ENCODE measurements around the gene ACOXL.
A peak's percentile ranks its signal among the peaks of the same experiment; 100 is the strongest.

Gene ACOXL

DNA sequence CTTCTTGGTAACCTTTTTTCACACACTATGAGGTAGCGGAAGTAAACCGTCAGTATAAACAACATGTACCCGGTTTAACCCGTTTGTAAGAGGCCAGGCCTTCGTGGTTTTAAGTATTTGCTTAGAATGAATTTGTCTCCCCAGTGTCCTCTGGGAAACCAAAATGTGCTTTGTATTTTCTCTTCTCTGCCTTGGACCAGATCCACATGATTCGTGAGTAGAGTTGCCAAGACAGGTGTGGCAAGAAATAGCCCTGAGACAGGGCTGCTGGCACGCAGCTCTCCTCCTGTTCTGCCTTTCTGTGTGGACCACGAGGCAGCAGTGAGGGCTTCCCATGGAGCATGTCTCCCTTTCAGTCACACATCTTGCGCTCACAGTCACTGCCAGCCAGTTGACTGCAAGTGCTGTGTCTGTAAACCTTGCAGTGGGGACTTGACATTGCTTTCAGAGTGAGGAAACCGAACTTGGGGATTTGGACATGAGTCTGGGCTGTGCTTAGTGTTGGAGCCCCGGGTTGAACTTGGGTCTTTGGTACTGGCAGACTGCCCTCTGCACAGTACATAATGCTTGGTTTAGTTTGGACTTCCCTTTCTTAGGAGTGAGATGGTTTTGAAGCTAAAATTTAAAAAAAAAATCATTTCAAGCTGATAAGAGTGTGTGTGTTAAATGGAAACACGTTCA is 407.4 kb downstream of the ACOXL start (continued):
- TF ChIP-seq, protein P1, sequence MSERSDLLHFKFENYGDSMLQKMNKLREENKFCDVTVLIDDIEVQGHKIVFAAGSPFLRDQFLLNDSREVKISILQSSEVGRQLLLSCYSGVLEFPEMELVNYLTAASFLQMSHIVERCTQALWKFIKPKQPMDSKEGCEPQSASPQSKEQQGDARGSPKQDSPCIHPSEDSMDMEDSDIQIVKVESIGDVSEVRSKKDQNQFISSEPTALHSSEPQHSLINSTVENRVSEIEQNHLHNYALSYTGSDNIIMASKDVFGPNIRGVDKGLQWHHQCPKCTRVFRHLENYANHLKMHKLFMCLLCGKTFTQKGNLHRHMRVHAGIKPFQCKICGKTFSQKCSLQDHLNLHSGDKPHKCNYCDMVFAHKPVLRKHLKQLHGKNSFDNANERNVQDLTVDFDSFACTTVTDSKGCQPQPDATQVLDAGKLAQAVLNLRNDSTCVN (tag by site-specific recombination; optimal IDR thresholded peaks at IDR 0.05): no peak

DNA sequence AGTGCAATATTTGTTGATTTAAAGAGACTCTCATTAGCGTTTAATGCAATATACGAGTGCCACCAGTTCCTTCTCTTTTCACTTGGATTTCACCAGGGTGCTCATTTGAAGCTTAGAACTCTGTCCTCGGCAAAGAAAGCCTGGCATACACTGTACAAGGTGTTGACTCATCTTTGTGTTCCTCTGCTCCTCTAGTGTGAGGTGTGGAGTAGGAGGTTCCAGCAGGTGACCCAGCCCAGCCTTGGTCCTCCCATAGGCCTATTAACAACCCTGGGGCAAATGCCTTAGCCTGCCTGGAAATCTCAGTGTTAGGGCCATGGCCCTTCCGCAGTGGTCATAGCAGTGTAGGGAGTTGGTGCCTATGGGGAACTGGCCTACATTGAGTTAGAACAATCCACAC is 408.4 kb downstream of the ACOXL start:
- Histone ChIP-seq H3K36me3 (ENCODE audit: control insufficient read depth in 2 of 2, insufficient read depth in 1 of 2, low read length in 2 of 2) (peaks cover 11 to 76% of the 10 kb centered on the region in 2 experiments; a peak in 2 of 3 replicates), H3K27ac (ENCODE audit: extremely low read depth, low read depth, low read length) (no peak overlapping the region), H3K4me1 (ENCODE audit: control insufficient read depth, insufficient read depth, low read length) (peaks cover 32% of the 10 kb centered on the region), H3K4me3 (ENCODE audit: low read depth, low read length) (no peak overlapping the region), H3K9me3 (ENCODE audit: control insufficient read depth, insufficient read depth, low read depth, low read length) (no peaks in the 10 kb centered on the region)
- TF ChIP-seq ZNF2 (tag by site-specific recombination; IDR thresholded peaks at IDR 0.05) (no peak), ZNF843 (tag by site-specific recombination; IDR thresholded peaks at IDR 0.05) (no peak), ZNF155 (tag by site-specific recombination; IDR thresholded peaks at IDR 0.05) (no peak), GLI4 (tag by site-specific recombination; IDR thresholded peaks at IDR 0.05) (no peak), ZBTB21 (tag by site-specific recombination; IDR thresholded peaks at IDR 0.05) (no peak), ZNF621 (tag by site-specific recombination; IDR thresholded peaks at IDR 0.05) (no peak), ZNF530 (tag by site-specific recombination; IDR thresholded peaks at IDR 0.05; ENCODE audit: low read depth) (no peak)
- CTCF ChIA-PET: no interaction called here
- POLR2A ChIA-PET: no interaction called here

DNA sequence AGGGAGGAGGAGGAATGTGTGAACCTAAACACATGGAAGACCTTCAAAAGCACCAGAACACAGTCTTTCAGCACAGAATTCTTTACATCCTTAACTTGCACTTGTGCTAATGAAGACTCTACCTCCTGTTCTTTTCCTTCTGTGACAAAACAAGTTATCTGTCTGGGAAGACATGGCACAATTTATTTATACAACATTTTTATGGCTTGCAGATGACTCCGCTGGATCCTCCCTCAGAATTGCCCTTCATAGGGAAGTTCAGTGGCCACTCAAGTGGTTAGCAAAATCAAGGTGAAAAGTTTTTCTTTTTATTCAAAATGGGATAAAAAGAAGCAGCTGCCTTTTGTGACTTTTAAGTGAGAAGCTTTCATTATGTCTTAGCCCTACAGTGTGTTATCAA is 409.7 kb downstream of the ACOXL start:
- Histone ChIP-seq H3K4me3 (ENCODE audit: low read depth, low read length) (no peak overlapping the region), H3K4me1 (ENCODE audit: control insufficient read depth, insufficient read depth, low read length) (peaks cover 39% of the 10 kb centered on the region), H3K36me3 (ENCODE audit: control insufficient read depth in 2 of 2, insufficient read depth in 1 of 2, low read length in 2 of 2) (peaks cover 11 to 63% of the 10 kb centered on the region in 2 experiments; a peak in 2 of 3 replicates), H3K9me3 (ENCODE audit: control insufficient read depth, insufficient read depth, low read depth, low read length) (no peaks in the 10 kb centered on the region), H3K27ac (ENCODE audit: extremely low read depth, low read depth, low read length) (no peak overlapping the region)
- TF ChIP-seq, protein P2, sequence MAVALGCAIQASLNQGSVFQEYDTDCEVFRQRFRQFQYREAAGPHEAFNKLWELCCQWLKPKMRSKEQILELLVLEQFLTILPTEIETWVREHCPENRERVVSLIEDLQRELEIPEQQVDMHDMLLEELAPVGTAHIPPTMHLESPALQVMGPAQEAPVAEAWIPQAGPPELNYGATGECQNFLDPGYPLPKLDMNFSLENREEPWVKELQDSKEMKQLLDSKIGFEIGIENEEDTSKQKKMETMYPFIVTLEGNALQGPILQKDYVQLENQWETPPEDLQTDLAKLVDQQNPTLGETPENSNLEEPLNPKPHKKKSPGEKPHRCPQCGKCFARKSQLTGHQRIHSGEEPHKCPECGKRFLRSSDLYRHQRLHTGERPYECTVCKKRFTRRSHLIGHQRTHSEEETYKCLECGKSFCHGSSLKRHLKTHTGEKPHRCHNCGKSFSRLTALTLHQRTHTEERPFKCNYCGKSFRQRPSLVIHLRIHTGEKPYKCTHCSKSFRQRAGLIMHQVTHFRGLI (tag by site-specific recombination; IDR thresholded peaks at IDR 0.05): no peak
- TF ChIP-seq WT1 (tag by site-specific recombination; IDR thresholded peaks at IDR 0.05) (0 out of 2 replicates have a peak, but pooled peaks have one; percentile 33), ZNF600 (tag by site-specific recombination; IDR thresholded peaks at IDR 0.05) (peak; percentile 64; the same call in 1 of the 2 replicates)
- CTCF ChIA-PET: no interaction called here
- POLR2A ChIA-PET: no interaction called here

DNA sequence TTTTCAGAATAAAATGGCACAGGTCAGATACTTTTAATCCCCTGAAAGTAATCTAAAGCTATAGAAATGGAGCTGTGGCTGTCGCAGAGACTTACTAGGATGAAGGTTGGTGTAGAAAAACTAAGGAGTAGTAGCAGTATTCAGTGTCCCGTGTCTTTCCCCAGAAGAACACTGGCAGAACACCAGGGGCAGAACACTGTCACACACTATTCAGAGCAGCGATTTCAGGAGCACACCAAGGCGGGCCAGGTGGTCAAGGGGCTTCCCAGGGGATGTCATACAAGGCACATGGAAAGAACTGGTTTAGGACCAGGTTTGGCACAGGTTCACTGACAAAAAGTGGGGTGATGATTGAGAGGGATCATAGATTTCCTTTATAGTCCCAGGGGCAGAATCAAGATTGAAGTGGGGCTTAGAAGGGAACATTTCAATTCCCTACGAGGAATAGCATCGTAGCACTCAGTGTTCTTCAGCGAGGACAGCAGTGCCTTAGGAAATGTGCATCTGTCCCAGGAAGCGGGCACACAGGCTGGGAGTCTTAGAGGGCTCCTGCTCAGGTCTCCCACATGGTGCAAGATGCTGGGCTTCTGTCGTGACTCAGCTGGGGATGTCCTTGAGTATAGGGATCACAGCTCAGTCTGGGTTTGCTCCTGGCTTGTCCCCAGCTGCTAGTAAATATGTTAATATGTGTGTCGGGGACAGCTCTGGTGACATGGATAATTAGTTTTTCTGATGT is 410.9 kb downstream of the ACOXL start:
- Histone ChIP-seq H3K4me3 (ENCODE audit: low read depth, low read length) (no peak overlapping the region), H3K9me3 (ENCODE audit: control insufficient read depth, insufficient read depth, low read depth, low read length) (no peaks in the 10 kb centered on the region), H3K4me1 (ENCODE audit: control insufficient read depth, insufficient read depth, low read length) (peaks cover 48% of the 10 kb centered on the region), H3K27ac (ENCODE audit: extremely low read depth, low read depth, low read length) (no peak overlapping the region), H3K36me3 (ENCODE audit: control insufficient read depth in 2 of 2, insufficient read depth in 1 of 2, low read length in 2 of 2) (peaks cover 7 to 56% of the 10 kb centered on the region in 2 experiments; a peak in 2 of 3 replicates)
- TF ChIP-seq ZEB2 (tag by site-specific recombination; IDR thresholded peaks at IDR 0.05) (no peak), ZNF600 (tag by site-specific recombination; IDR thresholded peaks at IDR 0.05) (peak; percentile 89), ZNF335 (tag by site-specific recombination; conservative IDR thresholded peaks at IDR 0.05) (no peak), ZIC2 (tag by site-specific recombination; IDR thresholded peaks at IDR 0.05) (peak; percentile 33), ZBTB17 (tag by site-specific recombination; IDR thresholded peaks at IDR 0.05) (peak; percentile 23; the same call in 1 of the 2 replicates), GLIS1 (tag by site-specific recombination; IDR thresholded peaks at IDR 0.05) (peak; percentile 76)
- TF ChIP-seq, protein P3, sequence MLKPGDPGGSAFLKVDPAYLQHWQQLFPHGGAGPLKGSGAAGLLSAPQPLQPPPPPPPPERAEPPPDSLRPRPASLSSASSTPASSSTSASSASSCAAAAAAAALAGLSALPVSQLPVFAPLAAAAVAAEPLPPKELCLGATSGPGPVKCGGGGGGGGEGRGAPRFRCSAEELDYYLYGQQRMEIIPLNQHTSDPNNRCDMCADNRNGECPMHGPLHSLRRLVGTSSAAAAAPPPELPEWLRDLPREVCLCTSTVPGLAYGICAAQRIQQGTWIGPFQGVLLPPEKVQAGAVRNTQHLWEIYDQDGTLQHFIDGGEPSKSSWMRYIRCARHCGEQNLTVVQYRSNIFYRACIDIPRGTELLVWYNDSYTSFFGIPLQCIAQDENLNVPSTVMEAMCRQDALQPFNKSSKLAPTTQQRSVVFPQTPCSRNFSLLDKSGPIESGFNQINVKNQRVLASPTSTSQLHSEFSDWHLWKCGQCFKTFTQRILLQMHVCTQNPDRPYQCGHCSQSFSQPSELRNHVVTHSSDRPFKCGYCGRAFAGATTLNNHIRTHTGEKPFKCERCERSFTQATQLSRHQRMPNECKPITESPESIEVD (tag by site-specific recombination; IDR thresholded peaks at IDR 0.05): 0 out of 2 replicates have a peak, but pooled peaks have one; percentile 56
- POLR2A ChIA-PET: no interaction called here
- CTCF ChIA-PET: interaction anchor here (0.7 kb wide), 1 partner anchor 524 kb away, joined by 3 read pairs; no protein-coding TSS in a partner anchor

Measured in HEK293 (cell line).